Endothelial cell of umbilical vein (primary cell): ENCODE measurements around the gene HTRA3. TPM values are rescaled to one million over a fixed set of nuclear protein-coding genes. Genes with fewer than 3 reads are reported as not detected.

Experiments used
- BruUV-seq: library from RNA; stranded (reverse); fragments of 400-500 nt; replicated peaks from 2 replicates; lab custom pipeline; 2021; lab: Mats Ljungman, UMichigan
- CTCF ChIA-PET: fragments of 300-600, 350-600 bp; sonication (Branson Sonifier 250); formaldehyde crosslinking; loops from one replicate; lab custom pipeline; 2021; ENCODE audit warnings: antibody characterized with exemption, inconsistent platforms; lab: Charles Lee
- POLR2A ChIA-PET: fragments of 300-600, 350-600 bp; sonication (Branson Sonifier 250); formaldehyde crosslinking; loops from one replicate; lab custom pipeline; 2021; ENCODE audit warnings: antibody characterized with exemption, inconsistent platforms; lab: Charles Lee
- DNase-seq: peaks from one replicate; pipeline ENCODE4 v3.0.0-alpha.2; 2011; ENCODE audit warnings: low read depth, low spot score
- FAIRE-seq: peaks from 2 replicates; lab custom pipeline; 2011; peaks lifted over from hg19 to GRCh38; lab: Jason Lieb, UNC
- H2AFZ ChIP-seq: 2 replicates; pipeline ENCODE4 v1.6.0; 2012; ENCODE audit warnings: low read depth, low read length, control low read depth, inconsistent platforms
- H3K27ac ChIP-seq: 2 replicates; pipeline ENCODE4 v1.5.1; 2011; ENCODE audit warnings: low read depth, mild to moderate bottlenecking, control low read depth, low read length, moderate library complexity; ENCODE audit not compliant: insufficient read depth
- H3K27me3 ChIP-seq, 2 experiments: 2 replicates each; pipeline versions ENCODE4 v1.6.0 to v1.6.1; 2011; ENCODE audit warnings: low read length in 2 of 2, mixed read lengths in 1 of 2; ENCODE audit not compliant: control insufficient read depth in 2 of 2, insufficient read depth in 2 of 2
- H3K36me3 ChIP-seq, 2 experiments: 2 replicates in 1 of 2; 3 replicates in 1 of 2; pipeline ENCODE4 v1.5.1; 2011; ENCODE audit warnings: low read length in 2 of 2, mild to moderate bottlenecking in 1 of 2, moderate library complexity in 1 of 2; ENCODE audit not compliant: control insufficient read depth in 2 of 2, insufficient read depth in 2 of 2; ENCODE audit errors: extremely low read depth in 1 of 2
- H3K4me1 ChIP-seq: 3 replicates; pipeline ENCODE4 v1.5.1; 2011; ENCODE audit warnings: mild to moderate bottlenecking, low read length; ENCODE audit not compliant: control insufficient read depth, insufficient read depth; ENCODE audit errors: extremely low read depth
- H3K4me2 ChIP-seq: 2 replicates; pipeline ENCODE4 v1.6.1; 2011; ENCODE audit warnings: low read length, control low read depth, mixed read lengths; ENCODE audit not compliant: insufficient read depth
- H3K4me3 ChIP-seq, 3 experiments: fragments of 200-600 bp in 1 of 3; sonication (generic), shearing (Covaris generic) in 1 of 3; replicated peaks in 1 of 3; 2 replicates each; pipeline ENCODE4 v1.5.1; 2011 to 2016; ENCODE audit warnings: control low read depth in 3 of 3, low read length in 3 of 3, mild to moderate bottlenecking in 2 of 3, inconsistent platforms in 1 of 3, low read depth in 1 of 3, moderate library complexity in 1 of 3; ENCODE audit not compliant: insufficient read depth in 1 of 3
- H3K79me2 ChIP-seq: 2 replicates; pipeline ENCODE4 v1.6.0; 2012; ENCODE audit warnings: low read length, inconsistent platforms; ENCODE audit not compliant: control insufficient read depth, insufficient read depth
- H3K9ac ChIP-seq: replicated peaks from 2 replicates; pipeline ENCODE3; 2011; ENCODE audit warnings: low read length, control low read depth; ENCODE audit not compliant: insufficient read depth; ENCODE audit errors: extremely low read depth
- H3K9me1 ChIP-seq: replicated peaks from 3 replicates; pipeline ENCODE4 v1.6.0; 2011; ENCODE audit warnings: mild to moderate bottlenecking, low read length; ENCODE audit not compliant: control insufficient read depth, insufficient read depth; ENCODE audit errors: extremely low read depth
- H3K9me3 ChIP-seq: replicated peaks from 2 replicates; pipeline ENCODE4 v1.5.1; 2012; ENCODE audit warnings: low read length, inconsistent platforms; ENCODE audit not compliant: control insufficient read depth, insufficient read depth
- H4K20me1 ChIP-seq: replicated peaks from 2 replicates; pipeline ENCODE3; 2011; ENCODE audit warnings: mild to moderate bottlenecking, low read length; ENCODE audit not compliant: control insufficient read depth, insufficient read depth; ENCODE audit errors: extremely low read depth
- EZH2 ChIP-seq: IDR thresholded peaks from 2 replicates; pipeline ENCODE4 v1.6.1; 2012; ENCODE audit warnings: borderline replicate concordance, low read depth, mild to moderate bottlenecking, moderate library complexity, low read length, inconsistent platforms; ENCODE audit not compliant: severe bottlenecking
- FOS ChIP-seq: IDR thresholded peaks from 2 replicates; pipeline ENCODE4 v1.6.1; 2011; ENCODE audit warnings: mild to moderate bottlenecking, low read length, moderate library complexity, borderline replicate concordance; ENCODE audit not compliant: insufficient read depth
- JUN ChIP-seq: IDR thresholded peaks from 2 replicates; pipeline ENCODE4 v1.6.1; 2011; ENCODE audit warnings: borderline replicate concordance, low read depth; ENCODE audit not compliant: insufficient read length, insufficient read depth
- MYC ChIP-seq: IDR thresholded peaks from one replicate; pipeline ENCODE4 v1.6.1; 2011; ENCODE audit warnings: mild to moderate bottlenecking, low read depth, low read length
- POLR2AphosphoS5 ChIP-seq: IDR thresholded peaks from 2 replicates; pipeline ENCODE4 v1.6.1; 2012; ENCODE audit warnings: low read depth, mild to moderate bottlenecking, control low read depth, low read length, moderate library complexity; ENCODE audit not compliant: insufficient read depth
- dilution Hi-C: fragments of 300-500 bp; cut with MboI; formaldehyde crosslinking; loops from one replicate; pipeline ENCODE4 v1.15.0; 2019; ENCODE audit warnings: low sequenced_read_pairs; ENCODE audit not compliant: extremely low pct_ligation_motif_present
- intact Hi-C: fragments of 100-400 bp; cut with micrococcal nuclease; formaldehyde crosslinking; loops from one replicate; pipeline ENCODE4 v1.10.0; 2022
- polyA plus RNA-seq, 4 experiments: library from polyadenylated mRNA; depleted of rRNA in 3 of 4; stranded (reverse) in 3 of 4; unstranded in 1 of 4; fragments of >200 nt; gene quantifications; 2 replicates each; pipeline versions ENCODE4 v1.2.1 to v1.2.3, GENCODE V29; 2011 to 2012; ENCODE audit warnings: missing spikeins in 1 of 4
- total RNA-seq: library from RNA; stranded (reverse); gene quantifications from 2 replicates; pipeline ENCODE4 v1.2.3, GENCODE V29; 2021
- TF ChIP-seq, protein P1 (sequence below), 2 donors: IDR thresholded peaks; 1 replicate in 1 of 2; 2 replicates in 1 of 2; pipeline ENCODE4 v1.5.1; 2011; ENCODE audit warnings: low read length in 2 of 2, mild to moderate bottlenecking in 2 of 2, moderate library complexity in 2 of 2, control low read depth in 1 of 2, inconsistent platforms in 1 of 2, low read depth in 1 of 2; ENCODE audit not compliant: insufficient read depth in 1 of 2; ENCODE audit errors: extremely low read depth in 1 of 2

The HTRA3 gene
- total and polyA plus RNA-seq, 2 donors (not counting 3 experiments of a cell fraction or from before 2014, with no cell fraction given) = 9.0 to 12.0 TPM

GRCh38 chr4:8241211-8241779 is 28.3 kb upstream of the HTRA3 start:
- Histone ChIP-seq H3K27me3 (no peaks in the 10 kb centered on the region), H3K36me3 (peaks cover 10 to 61% of the 10 kb centered on the region in 2 experiments), H3K9me3 (no peaks in the 10 kb centered on the region), H3K4me2 (no peak overlapping the region), H3K4me3 (no peak overlapping the region), H3K9me1 (no peaks in the 10 kb centered on the region), H2AFZ (no peak overlapping the region), H3K4me1 (no peaks in the 10 kb centered on the region), H3K79me2 (no peaks in the 10 kb centered on the region), H3K27ac (no peak overlapping the region), H4K20me1 (no peaks in the 10 kb centered on the region), H3K9ac (no peak overlapping the region)
- CTCF ChIA-PET = interaction anchor here (1.0 to 5.2 kb wide), 10 partner anchors 12 to 179 kb away, joined by 4 to 155 read pairs (median 8); no protein-coding TSS in a partner anchor
- no TSS peak for BruUV-seq
- FAIRE-seq = no peak
- TF ChIP-seq POLR2AphosphoS5 = peak; percentile 10
- TF ChIP-seq JUN = no peak
- TF ChIP-seq MYC = no peak
- dilution Hi-C loops = no loop called here
- POLR2A ChIA-PET = no interaction called here
- no peak for DNase-seq
- intact Hi-C loops = no loop called here

DNA sequence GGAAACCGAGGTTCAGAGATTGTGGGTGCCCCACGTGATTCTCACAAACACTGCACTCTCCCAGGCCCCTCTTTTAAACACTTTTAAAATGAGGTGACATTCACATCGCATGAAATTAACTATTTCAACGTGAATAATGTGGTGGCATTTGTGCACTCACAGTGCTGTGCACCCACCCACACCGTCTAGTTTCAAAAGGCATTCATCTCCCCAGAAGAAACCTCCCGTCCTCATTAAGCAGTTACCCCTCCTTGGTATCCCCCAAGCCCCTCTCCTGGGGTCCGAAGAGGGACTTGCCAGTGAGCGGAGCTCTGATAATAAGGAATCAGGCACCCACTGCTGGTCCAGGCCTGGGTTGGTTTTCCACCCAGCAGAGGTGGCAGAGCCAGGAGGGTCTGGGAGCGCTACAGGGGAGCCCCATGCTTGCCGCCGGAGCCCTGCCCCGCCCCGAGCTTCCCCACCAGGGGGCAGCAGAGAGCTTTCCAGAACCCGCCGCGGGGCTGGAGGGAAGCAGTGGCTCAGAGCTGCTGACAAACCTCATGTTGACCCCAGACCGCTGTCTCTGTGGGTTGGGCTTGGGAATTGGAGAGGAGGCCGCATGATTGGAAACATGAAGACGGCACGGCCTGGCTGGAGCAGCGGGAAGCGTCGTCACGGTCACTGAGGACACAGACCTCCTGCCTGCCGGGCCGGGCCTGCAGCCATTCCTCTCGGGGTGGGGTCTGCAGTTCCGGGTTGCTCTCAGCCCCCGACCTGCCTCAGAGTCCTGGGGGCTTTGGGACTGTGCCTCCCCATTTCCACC is 27.5 kb upstream of the HTRA3 start:
- FAIRE-seq (peak; percentile 78), DNase-seq (peak; percentile 71)
- intact Hi-C loops = loop anchor here (1.0 to 2.0 kb wide), 3 partner anchors 65 to 165 kb away; no protein-coding TSS in a partner anchor
- no peaks in the 10 kb centered on the region for H3K9me1 ChIP-seq
- peak overlapping the region; percentile 36 for H3K27ac ChIP-seq
- H2AFZ ChIP-seq = no peak overlapping the region
- no peaks in the 10 kb centered on the region for H3K9me3 ChIP-seq
- H3K36me3 ChIP-seq = peaks cover 5 to 53% of the 10 kb centered on the region in 2 experiments
- ChIA-PET POLR2A (interaction anchor here (1.2 kb wide), 1 partner anchor 168 kb away, joined by 6 read pairs; no protein-coding TSS in a partner anchor), CTCF (interaction anchor here (0.6 to 5.2 kb wide), 31 partner anchors 8 to 195 kb away, joined by 3 to 155 read pairs (median 4); partner anchors contain the start of genes HTRA3 and SH3TC1)
- dilution Hi-C loops = no loop called here
- no peaks in the 10 kb centered on the region for H3K27me3 ChIP-seq
- BruUV-seq = no TSS peak
- no peak overlapping the region for H3K4me2 ChIP-seq
- H3K4me3 ChIP-seq = no peak overlapping the region
- H3K9ac ChIP-seq = no peak overlapping the region
- no peaks in the 10 kb centered on the region for H3K4me1 ChIP-seq
- TF ChIP-seq POLR2AphosphoS5 = peak; percentile 48
- TF ChIP-seq EZH2 = no peak
- TF ChIP-seq FOS = no peak
- TF ChIP-seq, protein P1, sequence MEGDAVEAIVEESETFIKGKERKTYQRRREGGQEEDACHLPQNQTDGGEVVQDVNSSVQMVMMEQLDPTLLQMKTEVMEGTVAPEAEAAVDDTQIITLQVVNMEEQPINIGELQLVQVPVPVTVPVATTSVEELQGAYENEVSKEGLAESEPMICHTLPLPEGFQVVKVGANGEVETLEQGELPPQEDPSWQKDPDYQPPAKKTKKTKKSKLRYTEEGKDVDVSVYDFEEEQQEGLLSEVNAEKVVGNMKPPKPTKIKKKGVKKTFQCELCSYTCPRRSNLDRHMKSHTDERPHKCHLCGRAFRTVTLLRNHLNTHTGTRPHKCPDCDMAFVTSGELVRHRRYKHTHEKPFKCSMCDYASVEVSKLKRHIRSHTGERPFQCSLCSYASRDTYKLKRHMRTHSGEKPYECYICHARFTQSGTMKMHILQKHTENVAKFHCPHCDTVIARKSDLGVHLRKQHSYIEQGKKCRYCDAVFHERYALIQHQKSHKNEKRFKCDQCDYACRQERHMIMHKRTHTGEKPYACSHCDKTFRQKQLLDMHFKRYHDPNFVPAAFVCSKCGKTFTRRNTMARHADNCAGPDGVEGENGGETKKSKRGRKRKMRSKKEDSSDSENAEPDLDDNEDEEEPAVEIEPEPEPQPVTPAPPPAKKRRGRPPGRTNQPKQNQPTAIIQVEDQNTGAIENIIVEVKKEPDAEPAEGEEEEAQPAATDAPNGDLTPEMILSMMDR (IDR thresholded peaks at IDR 0.05; ENCODE audit: extremely low read depth in 1 of 2, insufficient read depth in 1 of 2, low read depth in 1 of 2, low read length in 2 of 2) = peak; percentile 94 to 98
- no peaks in the 10 kb centered on the region for H3K79me2 ChIP-seq
- H4K20me1 ChIP-seq = no peaks in the 10 kb centered on the region
